Uterus (tissue), 4 donors: Measurements from ENCODE around the gene MRPL21. TPM values are rescaled to one million over a fixed set of nuclear protein-coding genes. Genes with fewer than 3 reads are reported as not detected.

Source experiments
- DNase-seq, 2 donors: peaks; one replicate each; pipeline ENCODE4 v3.0.0-alpha.2; 2019 to 2020
- H3K27ac ChIP-seq, 2 donors: fragments of 200-600 bp; sonication (generic); 1 replicate in 1 of 2; 2 replicates in 1 of 2; pipeline ENCODE4 v1.5.1; 2016 to 2018
- H3K27me3 ChIP-seq, 2 donors: fragments of 200-600 bp; sonication (generic); one replicate each; pipeline ENCODE4 v1.5.1; 2018 to 2019; ENCODE audit warnings: control low read depth in 1 of 2
- H3K36me3 ChIP-seq, 2 donors: fragments of 200-600 bp; sonication (generic); one replicate each; pipeline ENCODE4 v1.5.1; 2019; ENCODE audit warnings: control low read depth in 1 of 2
- H3K4me1 ChIP-seq, 2 donors: fragments of 200-600 bp; sonication (generic); one replicate each; pipeline ENCODE4 v1.5.1; 2018 to 2019; ENCODE audit warnings: control low read depth in 1 of 2
- H3K4me3 ChIP-seq, 2 donors: fragments of 200-600 bp; sonication (generic); 1 replicate in 1 of 2; 2 replicates in 1 of 2; pipeline ENCODE4 v1.5.1; 2018 to 2019; ENCODE audit warnings: mild to moderate bottlenecking in 1 of 2
- H3K9me3 ChIP-seq, 2 donors: fragments of 200-600 bp; sonication (generic); one replicate each; pipeline ENCODE4 v1.5.1; 2019; ENCODE audit warnings: control low read depth in 1 of 2
- CTCF ChIP-seq, 4 experiments: fragments of 200-600 bp in 2 of 4; fragments of 450-650 bp in 2 of 4; sonication (generic) in 2 of 4; IDR thresholded peaks; one replicate each; pipeline ENCODE4 v1.5.1; 2016 to 2019; ENCODE audit warnings: antibody characterized with exemption in 4 of 4, mild to moderate bottlenecking in 2 of 4, moderate library complexity in 1 of 4
- POLR2A ChIP-seq, 2 donors: fragments of 450-650 bp; IDR thresholded peaks; one replicate each; pipeline ENCODE4 v1.6.1; 2016; ENCODE audit warnings: antibody characterized with exemption in 2 of 2, mild to moderate bottlenecking in 1 of 2, moderate library complexity in 1 of 2
- intact Hi-C: fragments of 100-400 bp; cut with DNase I; formaldehyde crosslinking; loops from one replicate; pipeline ENCODE4 v1.15.1; 2023; ENCODE audit warnings: low total_unique reads
- total RNA-seq, 4 donors: library from RNA; depleted of rRNA in 3 of 4; stranded (reverse); fragments of >200 nt in 3 of 4; gene quantifications; one replicate each; pipeline versions ENCODE4 v1.1.0 to v1.2.4, GENCODE V29; 2014 to 2023
- donor health status: DM: yes; HTN: yes; CAD: no.

Gene MRPL21
- total RNA-seq, 4 donors from 2014 or later: 29.2 to 52.7 (median 36.9) TPM

DNA sequence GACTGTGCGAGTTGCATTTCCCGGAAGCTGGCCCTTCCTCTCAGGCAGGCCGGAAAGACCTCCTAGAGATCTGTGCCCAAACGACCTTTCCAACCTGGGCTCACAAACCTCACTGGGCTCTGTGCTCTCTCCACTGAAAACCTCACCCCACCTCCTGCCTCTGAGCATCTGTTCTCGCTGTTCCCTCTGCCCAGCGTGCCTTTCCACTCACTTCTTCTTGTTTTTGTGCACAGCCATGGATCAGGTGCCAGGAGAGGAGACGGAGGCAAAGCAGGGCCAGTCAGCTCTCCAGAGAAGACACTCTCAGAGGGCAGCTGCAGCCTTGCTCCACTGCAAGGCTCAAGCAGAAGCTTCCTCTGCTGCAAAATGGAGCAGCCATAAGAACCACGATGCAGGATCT is 51.0 kb downstream of the MRPL21 start:
- no peak for DNase-seq
- no peaks in the 10 kb centered on the region for H3K36me3 ChIP-seq
- H3K4me1 ChIP-seq: no peaks in the 10 kb centered on the region
- no peaks in the 10 kb centered on the region for H3K9me3 ChIP-seq
- no peak for TF ChIP-seq CTCF (IDR thresholded peaks at IDR 0.05)
- TF ChIP-seq POLR2A (IDR thresholded peaks at IDR 0.05): no peak
- no peak overlapping the region for H3K27ac ChIP-seq
- intact Hi-C loops: no loop called here
- H3K27me3 ChIP-seq: peaks cover 0 to 4% of the 10 kb centered on the region in 2 donors
- H3K4me3 ChIP-seq: no peak overlapping the region

DNA sequence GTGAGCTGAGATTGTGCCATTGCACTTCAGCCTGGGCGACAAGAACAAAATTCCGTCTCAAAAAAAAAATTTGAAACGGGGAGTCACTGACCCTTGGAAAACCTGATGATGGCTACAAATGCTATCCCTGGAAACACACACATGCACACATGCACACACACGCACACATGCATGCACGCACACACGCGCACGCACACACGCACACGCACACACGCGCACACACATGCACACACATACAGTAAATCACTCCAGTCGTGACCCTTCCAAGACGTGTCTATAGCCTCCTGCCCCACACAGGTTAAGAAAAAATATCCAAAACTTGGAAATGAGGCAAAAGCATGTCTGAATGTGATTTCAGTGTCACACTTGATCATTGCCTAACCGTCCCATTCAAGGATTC is 55.2 kb downstream of the MRPL21 start:
- H3K27ac ChIP-seq: no peak overlapping the region
- H3K9me3 ChIP-seq: no peaks in the 10 kb centered on the region
- intact Hi-C loops: no loop called here
- no peak overlapping the region for H3K4me3 ChIP-seq
- no peak for TF ChIP-seq CTCF (IDR thresholded peaks at IDR 0.05)
- no peak for DNase-seq
- H3K4me1 ChIP-seq: no peaks in the 10 kb centered on the region
- H3K36me3 ChIP-seq: no peaks in the 10 kb centered on the region
- H3K27me3 ChIP-seq: no peaks in the 10 kb centered on the region

DNA sequence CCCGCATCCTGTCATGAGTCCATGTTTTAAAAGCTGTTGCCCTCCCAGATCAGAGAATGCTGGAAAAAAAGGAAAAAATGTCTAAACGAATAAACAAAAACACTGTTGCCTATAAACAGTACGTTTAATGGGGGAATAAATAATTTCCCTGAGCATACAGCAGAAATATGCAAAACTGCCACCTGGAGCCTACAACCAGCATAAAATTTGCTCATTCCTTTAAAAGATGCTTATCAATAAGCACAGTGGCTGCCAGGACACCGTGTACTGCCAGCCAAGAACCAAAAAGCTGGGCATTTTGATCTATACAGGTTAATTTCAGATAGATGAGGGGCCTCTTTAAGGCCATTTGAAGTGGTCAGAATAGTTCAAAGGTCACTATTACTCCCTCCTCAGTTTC is 56.2 kb downstream of the MRPL21 start:
- no peaks in the 10 kb centered on the region for H3K4me1 ChIP-seq
- no peak for TF ChIP-seq CTCF (IDR thresholded peaks at IDR 0.05)
- DNase-seq: no peak
- intact Hi-C loops: no loop called here
- no peaks in the 10 kb centered on the region for H3K9me3 ChIP-seq
- no peak overlapping the region for H3K4me3 ChIP-seq
- no peaks in the 10 kb centered on the region for H3K27me3 ChIP-seq
- no peaks in the 10 kb centered on the region for H3K36me3 ChIP-seq
- H3K27ac ChIP-seq: no peak overlapping the region

GRCh38 chr11:68845351-68846002 is 58.2 kb downstream of the MRPL21 start:
- TF ChIP-seq CTCF (IDR thresholded peaks at IDR 0.05) (no peak), POLR2A (IDR thresholded peaks at IDR 0.05) (no peak)
- DNase-seq: no peak
- no peaks in the 10 kb centered on the region for H3K36me3 ChIP-seq
- no peaks in the 10 kb centered on the region for H3K9me3 ChIP-seq
- H3K27ac ChIP-seq: no peak overlapping the region
- no peak overlapping the region for H3K4me3 ChIP-seq
- intact Hi-C loops: no loop called here
- H3K27me3 ChIP-seq: no peaks in the 10 kb centered on the region
- peaks cover 0 to 6% of the 10 kb centered on the region in 2 donors for H3K4me1 ChIP-seq

- Histone ChIP-seq H3K27ac (no peak overlapping the region), H3K4me1 (peaks cover 0 to 6% of the 10 kb centered on the region in 2 donors), H3K36me3 (no peaks in the 10 kb centered on the region), H3K9me3 (no peaks in the 10 kb centered on the region), H3K4me3 (no peak overlapping the region), H3K27me3 (no peaks in the 10 kb centered on the region)
- TF ChIP-seq POLR2A (IDR thresholded peaks at IDR 0.05) (no peak), CTCF (IDR thresholded peaks at IDR 0.05) (no peak)
- DNase-seq: no peak
- intact Hi-C loops: no loop called here
Observed at GRCh38 chr11:68844801-68845200, 58.8 kb downstream of the MRPL21 start.
